Measurements from ENCODE around the gene IL18BP.

- TF ChIP-seq CTCF (IDR thresholded peaks at IDR 0.05 in 4 of 5, conservative IDR thresholded peaks at IDR 0.05 in 1 of 5) (no peak), POLR2A (IDR thresholded peaks at IDR 0.05) (no peak)
Observed at GRCh38 chr11:71988050-71988449, 10.7 kb upstream of the IL18BP start.

Measured in gastrocnemius medialis (tissue), 4 donors.